Keratinocyte (primary cell): ENCODE measurements around the gene ULK2. TPM values are rescaled to one million over a fixed set of nuclear protein-coding genes. Genes with fewer than 3 reads are reported as not detected.

Experiments
- DNase-seq: peaks from one replicate; pipeline ENCODE4 v3.0.0-alpha.2; 2011; ENCODE audit warnings: low read depth, missing footprints, low spot score
- FAIRE-seq: peaks from 2 replicates; lab custom pipeline; 2011; peaks lifted over from hg19 to GRCh38; lab: Jason Lieb, UNC
- H2AFZ ChIP-seq: 2 replicates; pipeline ENCODE4 v1.6.0; 2012; ENCODE audit warnings: low read length, control low read depth, inconsistent platforms; ENCODE audit not compliant: control insufficient read depth
- H3K27ac ChIP-seq: 2 replicates; pipeline ENCODE4 v1.5.1; 2011; ENCODE audit warnings: low read length; ENCODE audit not compliant: control insufficient read depth, insufficient read depth
- H3K27me3 ChIP-seq: 3 replicates; pipeline ENCODE4 v1.6.0; 2011; ENCODE audit warnings: low read length; ENCODE audit not compliant: control insufficient read depth, insufficient read depth; ENCODE audit errors: extremely low read depth
- H3K36me3 ChIP-seq, 2 experiments: 2 replicates in 1 of 2; 3 replicates in 1 of 2; pipeline ENCODE4 v1.5.1; 2011; ENCODE audit warnings: low read length in 2 of 2, mild to moderate bottlenecking in 1 of 2; ENCODE audit not compliant: control insufficient read depth in 2 of 2, insufficient read depth in 2 of 2; ENCODE audit errors: extremely low read depth in 1 of 2
- H3K4me1 ChIP-seq: 3 replicates; pipeline ENCODE4 v1.5.1; 2011; ENCODE audit warnings: low read length; ENCODE audit not compliant: control insufficient read depth, insufficient read depth; ENCODE audit errors: extremely low read depth
- H3K4me2 ChIP-seq: 3 replicates; pipeline ENCODE4 v1.6.0; 2011; ENCODE audit warnings: low read depth, low read length; ENCODE audit not compliant: control insufficient read depth, insufficient read depth; ENCODE audit errors: extremely low read depth
- H3K4me3 ChIP-seq, 3 experiments: fragments of 200-600 bp in 1 of 3; sonication (generic) in 1 of 3; 2 replicates in 2 of 3; 3 replicates in 1 of 3; pipeline ENCODE4 v1.5.1; 2011 to 2016; ENCODE audit warnings: low read length in 3 of 3, mild to moderate bottlenecking in 3 of 3, control low read depth in 2 of 3, inconsistent platforms in 1 of 3, low read depth in 1 of 3, mixed read lengths in 1 of 3, mixed run types in 1 of 3, moderate library complexity in 1 of 3; ENCODE audit not compliant: control insufficient read depth in 2 of 3, insufficient read depth in 2 of 3; ENCODE audit errors: extremely low read depth in 1 of 3
- H3K79me2 ChIP-seq: 2 replicates; pipeline ENCODE4 v1.6.0; 2012; ENCODE audit warnings: low read length; ENCODE audit not compliant: control insufficient read depth, insufficient read depth
- H3K9ac ChIP-seq: 3 replicates; pipeline ENCODE4 v1.6.0; 2011; ENCODE audit warnings: low read length; ENCODE audit not compliant: control insufficient read depth, insufficient read depth; ENCODE audit errors: extremely low read depth
- H3K9me1 ChIP-seq: 3 replicates; pipeline ENCODE4 v1.6.0; 2011; ENCODE audit warnings: low read length; ENCODE audit not compliant: control insufficient read depth, insufficient read depth; ENCODE audit errors: extremely low read depth
- H3K9me3 ChIP-seq: 2 replicates; pipeline ENCODE4 v1.5.1; 2012; ENCODE audit warnings: low read depth, low read length; ENCODE audit not compliant: control insufficient read depth
- H4K20me1 ChIP-seq: 3 replicates; pipeline ENCODE4 v1.6.0; 2011; ENCODE audit warnings: low read length; ENCODE audit not compliant: control insufficient read depth, insufficient read depth; ENCODE audit errors: extremely low read depth
- EZH2 ChIP-seq: IDR thresholded peaks from one replicate; pipeline ENCODE4 v1.6.1; 2012; ENCODE audit warnings: inconsistent platforms, mild to moderate bottlenecking, low read length, moderate library complexity
- dilution Hi-C: fragments of 300-500 bp; cut with MboI; formaldehyde crosslinking; loops from one replicate; pipeline ENCODE4 v1.7.0; 2020; ENCODE audit warnings: low sequenced_read_pairs; ENCODE audit not compliant: extremely low pct_ligation_motif_present
- polyA minus RNA-seq, 3 experiments: library from RNA; depleted of rRNA, polyadenylated mRNA; stranded (reverse); fragments of >200 nt; gene quantifications; 1 replicate in 1 of 3; 2 replicates in 1 of 3; 3 replicates in 1 of 3; pipeline ENCODE4 v1.2.3, GENCODE V29; 2011
- polyA plus RNA-seq, 5 experiments: library from polyadenylated mRNA; depleted of rRNA in 3 of 5; stranded (reverse) in 3 of 5; stranded (forward) in 1 of 5; unstranded in 1 of 5; fragments of >200 nt; gene quantifications; 1 replicate in 1 of 5; 2 replicates in 3 of 5; 3 replicates in 1 of 5; pipeline versions ENCODE4 v1.2.1 to v1.2.3, GENCODE V29; 2011 to 2012; ENCODE audit warnings: missing spikeins in 2 of 5, low read depth in 1 of 5, low replicate concordance in 1 of 5
- TF ChIP-seq, protein P1 (sequence below), 3 experiments: IDR thresholded peaks in 1 of 3; conservative IDR thresholded peaks in 1 of 3; optimal IDR thresholded peaks in 1 of 3; 2 replicates in 2 of 3; 3 replicates in 1 of 3; pipeline versions ENCODE3 to v1.5.1; 2011; ENCODE audit warnings: low read length in 3 of 3, mild to moderate bottlenecking in 3 of 3, moderate library complexity in 2 of 3, control low read depth in 1 of 3, inconsistent platforms in 1 of 3; ENCODE audit not compliant: insufficient read depth in 2 of 3; ENCODE audit errors: extremely low read depth in 1 of 3

Gene ULK2
- polyA plus RNA-seq (16.8 to 23.2 TPM (median 22.1 TPM) in 3 replicates), polyA minus RNA-seq (31.7 to 42.9 TPM (median 40.0 TPM) in 3 replicates)
- 3.7 TPM for polyA plus RNA-seq (2011; ENCODE audit: low read depth)
- polyA plus RNA-seq (2011; cell fraction: cytosol; rRNA removed), result 12.5 and 26.9 TPM in 2 replicates
- polyA plus RNA-seq (2011; cell fraction: nucleus; rRNA removed), result 25.9 and 37.3 TPM in 2 replicates
- 5.5 and 11.6 TPM in 2 replicates for polyA plus RNA-seq (2012; ENCODE audit: low replicate concordance)
- polyA minus RNA-seq (2011; cell fraction: cytosol; rRNA and poly(A)+ RNA removed), result 25.9 TPM
- 24.3 and 30.5 TPM in 2 replicates for polyA minus RNA-seq (2011; cell fraction: nucleus; rRNA and poly(A)+ RNA removed)

DNA sequence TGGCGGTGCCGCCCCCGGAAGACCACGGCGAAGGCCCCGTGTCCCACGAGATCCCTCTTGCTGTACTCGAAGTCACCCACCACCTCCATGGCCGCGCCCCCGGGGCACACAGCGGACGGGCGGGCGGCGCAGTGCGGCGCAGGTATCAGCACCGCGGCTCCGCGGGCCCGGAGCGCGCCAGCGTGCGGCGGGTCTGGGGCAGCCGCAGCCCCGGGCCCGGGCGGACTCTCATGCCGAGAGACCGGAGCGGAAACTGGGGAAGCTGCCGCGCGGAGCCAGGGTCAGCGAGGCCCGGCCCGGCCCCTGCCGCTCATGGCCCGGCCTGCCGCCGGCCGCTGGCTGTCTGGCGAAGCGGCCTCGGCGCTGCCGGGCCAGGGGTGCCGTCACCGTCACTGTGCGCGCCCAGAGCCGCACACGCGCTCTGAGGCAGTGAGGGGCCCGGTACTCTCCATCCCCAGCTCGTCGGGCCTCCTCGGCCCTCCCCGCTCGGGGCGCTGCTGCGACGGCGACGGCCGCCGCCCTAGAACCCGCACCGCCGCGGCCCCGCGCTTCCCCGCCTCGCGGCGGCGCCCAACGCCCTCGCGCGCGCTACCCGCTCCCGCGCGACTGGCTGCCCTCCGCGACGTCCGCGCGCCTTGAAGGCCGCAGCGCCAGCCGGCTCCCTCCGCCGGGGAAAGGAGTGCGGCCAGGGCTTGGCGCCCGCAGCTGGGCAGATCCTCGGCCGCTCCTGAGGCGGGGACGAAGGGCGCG, at the start of gene ULK2:
Gene ULK2 (minus strand): TSS at position 608 of the 750 bp plus-strand sequence. CDS start 519 bp downstream, at position 89.
- dilution Hi-C loops, result no loop called here
- peak within 1 kb of the TSS; percentile 59 to 81 (median 61) for H3K4me3 ChIP-seq
- H3K9me3 ChIP-seq, result no peaks in the 10 kb centered on the region
- peak within 1 kb of the TSS; percentile 56 for H3K27ac ChIP-seq
- no peaks in the 10 kb centered on the region for H3K9me1 ChIP-seq
- peaks cover 4% of the 10 kb centered on the region for H3K4me1 ChIP-seq
- H3K9ac ChIP-seq, result peak within 1 kb of the TSS; percentile 84
- TF ChIP-seq, protein P1, sequence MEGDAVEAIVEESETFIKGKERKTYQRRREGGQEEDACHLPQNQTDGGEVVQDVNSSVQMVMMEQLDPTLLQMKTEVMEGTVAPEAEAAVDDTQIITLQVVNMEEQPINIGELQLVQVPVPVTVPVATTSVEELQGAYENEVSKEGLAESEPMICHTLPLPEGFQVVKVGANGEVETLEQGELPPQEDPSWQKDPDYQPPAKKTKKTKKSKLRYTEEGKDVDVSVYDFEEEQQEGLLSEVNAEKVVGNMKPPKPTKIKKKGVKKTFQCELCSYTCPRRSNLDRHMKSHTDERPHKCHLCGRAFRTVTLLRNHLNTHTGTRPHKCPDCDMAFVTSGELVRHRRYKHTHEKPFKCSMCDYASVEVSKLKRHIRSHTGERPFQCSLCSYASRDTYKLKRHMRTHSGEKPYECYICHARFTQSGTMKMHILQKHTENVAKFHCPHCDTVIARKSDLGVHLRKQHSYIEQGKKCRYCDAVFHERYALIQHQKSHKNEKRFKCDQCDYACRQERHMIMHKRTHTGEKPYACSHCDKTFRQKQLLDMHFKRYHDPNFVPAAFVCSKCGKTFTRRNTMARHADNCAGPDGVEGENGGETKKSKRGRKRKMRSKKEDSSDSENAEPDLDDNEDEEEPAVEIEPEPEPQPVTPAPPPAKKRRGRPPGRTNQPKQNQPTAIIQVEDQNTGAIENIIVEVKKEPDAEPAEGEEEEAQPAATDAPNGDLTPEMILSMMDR (optimal IDR thresholded peaks at IDR 0.05 in 1 of 3, IDR thresholded peaks at IDR 0.05 in 1 of 3, conservative IDR thresholded peaks at IDR 0.05 in 1 of 3; ENCODE audit: extremely low read depth in 1 of 3, insufficient read depth in 2 of 3, low read length in 3 of 3), result peak in 1 of 3 experiments; percentile 27
- no peak for TF ChIP-seq EZH2
- H3K79me2 ChIP-seq, result no peaks in the 10 kb centered on the region
- no peaks in the 10 kb centered on the region for H4K20me1 ChIP-seq
- H3K4me2 ChIP-seq, result peak within 1 kb of the TSS; percentile 98
- peaks cover 0 to 2% of the 10 kb centered on the region in 2 experiments for H3K36me3 ChIP-seq
- DNase-seq (peak; percentile 2), FAIRE-seq (no peak)
- no peaks in the 10 kb centered on the region for H3K27me3 ChIP-seq
- H2AFZ ChIP-seq, result peak within 1 kb of the TSS; percentile 83

DNA sequence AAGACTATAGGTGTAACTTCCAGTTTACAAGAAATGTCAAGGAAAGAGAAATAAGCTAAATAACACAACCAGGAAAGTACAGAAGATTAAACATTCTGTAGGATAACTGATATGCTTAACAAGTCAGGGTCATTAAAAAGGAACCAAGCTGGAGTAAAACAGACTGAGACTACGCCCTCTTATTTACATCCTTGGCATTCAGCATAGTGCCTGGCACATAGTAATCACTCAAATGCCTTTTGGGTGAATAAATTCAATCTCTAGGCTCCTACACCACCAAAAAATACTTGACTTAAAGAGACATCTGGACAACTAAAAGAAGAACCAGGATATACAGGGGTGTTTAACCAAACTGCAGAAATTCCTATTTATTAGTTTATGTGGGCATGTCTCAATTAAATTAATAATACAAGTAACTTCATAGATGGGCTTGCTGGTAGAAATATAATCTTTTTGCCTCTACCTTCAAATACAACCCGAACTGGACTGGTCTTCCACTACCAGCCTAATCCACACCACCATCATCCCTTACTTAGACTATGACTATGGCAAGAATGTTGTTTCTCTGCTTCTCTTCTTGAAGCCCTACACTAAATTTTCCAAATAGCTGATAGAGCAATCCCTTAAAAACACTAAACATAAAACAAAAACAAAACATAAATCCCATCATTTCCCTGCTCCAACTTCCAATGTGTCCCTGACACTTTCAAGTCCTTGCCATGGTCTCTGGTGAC, 47.7 kb upstream of the ULK2 start:
- H3K27me3 ChIP-seq, result no peaks in the 10 kb centered on the region
- no peak for DNase-seq
- H2AFZ ChIP-seq, result no peak overlapping the region
- TF ChIP-seq, protein P1 (optimal IDR thresholded peaks at IDR 0.05 in 1 of 3, IDR thresholded peaks at IDR 0.05 in 1 of 3, conservative IDR thresholded peaks at IDR 0.05 in 1 of 3; ENCODE audit: extremely low read depth in 1 of 3, insufficient read depth in 2 of 3, low read length in 3 of 3), result no peak
- no peak for TF ChIP-seq EZH2
- no peak overlapping the region for H3K4me3 ChIP-seq
- no peak overlapping the region for H3K9ac ChIP-seq
- peaks cover 14% of the 10 kb centered on the region for H3K4me1 ChIP-seq
- FAIRE-seq, result peak; percentile 9
- no peaks in the 10 kb centered on the region for H3K9me3 ChIP-seq
- H4K20me1 ChIP-seq, result no peaks in the 10 kb centered on the region
- dilution Hi-C loops, result no loop called here
- peaks cover 12 to 21% of the 10 kb centered on the region in 2 experiments for H3K36me3 ChIP-seq
- H3K4me2 ChIP-seq, result peak overlapping the region; percentile 12
- H3K9me1 ChIP-seq, result no peaks in the 10 kb centered on the region
- H3K27ac ChIP-seq, result no peak overlapping the region
- no peaks in the 10 kb centered on the region for H3K79me2 ChIP-seq
